Body of pancreas (tissue), 4 donors: ENCODE measurements around the gene JCAD. TPM values are rescaled to one million over a fixed set of nuclear protein-coding genes. Genes with fewer than 3 reads are reported as not detected.

ENCODE experiments used
- ATAC-seq: fragments of 150-250 bp; one replicate; pipeline ENCODE4 v1.9.1; 2016
- DNase-seq, 4 donors: peaks; one replicate each; pipeline ENCODE4 v3.0.0-alpha.2; 2019
- H3K27ac ChIP-seq, 4 donors: fragments of 200-600 bp; sonication (generic); 1 replicate in 3 of 4; 2 replicates in 1 of 4; pipeline versions ENCODE4 v1.5.1 to v1.6.1; 2016 to 2019; ENCODE audit warnings: mild to moderate bottlenecking in 1 of 4, mixed read lengths in 1 of 4, moderate library complexity in 1 of 4
- H3K27me3 ChIP-seq, 2 donors: fragments of 200-600 bp; sonication (generic); one replicate each; pipeline ENCODE4 v1.6.0; 2016; ENCODE audit warnings: mild to moderate bottlenecking in 1 of 2
- H3K36me3 ChIP-seq, 2 donors: fragments of 200-600 bp; sonication (generic); replicated peaks in 1 of 2; 2 replicates each; pipeline ENCODE4 v1.5.1; 2016; ENCODE audit warnings: low read depth in 2 of 2; ENCODE audit not compliant: insufficient read depth in 1 of 2
- H3K4me1 ChIP-seq: fragments of 200-600 bp; sonication (generic); one replicate; pipeline ENCODE4 v1.6.0; 2016
- H3K4me3 ChIP-seq, 2 donors: fragments of 200-600 bp; sonication (generic); 1 replicate in 1 of 2; 2 replicates in 1 of 2; pipeline ENCODE4 v1.5.1; 2016 to 2019
- H3K9me3 ChIP-seq, 3 donors: fragments of 200-600 bp; sonication (generic); 1 replicate in 2 of 3; 2 replicates in 1 of 3; pipeline ENCODE4 v1.5.1; 2016
- CTCF ChIP-seq, 7 experiments: fragments of 450-650 bp in 4 of 7; fragments of 200-600 bp in 3 of 7; sonication (generic) in 3 of 7; IDR thresholded peaks; one replicate each; pipeline ENCODE4 v1.5.1; 2016 to 2019; ENCODE audit warnings: antibody characterized with exemption in 7 of 7
- POLR2A ChIP-seq, 3 donors: fragments of 450-650 bp; IDR thresholded peaks; one replicate each; pipeline ENCODE4 v1.6.1; 2016; ENCODE audit warnings: antibody characterized with exemption in 3 of 3, mild to moderate bottlenecking in 2 of 3
- WGBS, 2 donors: methylation state at CpG; one replicate each; pipeline ENCODE4 v1.1.5; 2017; 5-methylcytosine and 5-hydroxymethylcytosine counted together
- intact Hi-C: fragments of 100-400 bp; cut with DNase I; formaldehyde crosslinking; loops from one replicate; pipeline ENCODE4 v1.15.1; 2023
- total RNA-seq, 2 donors: library from RNA; depleted of rRNA; stranded (reverse); fragments of >200 nt; gene quantifications; one replicate each; pipeline ENCODE4 v1.1.0, GENCODE V29; 2016

JCAD gene
- total RNA-seq, 2 donors from 2014 or later: 15.3 to 22.4 TPM

DNA sequence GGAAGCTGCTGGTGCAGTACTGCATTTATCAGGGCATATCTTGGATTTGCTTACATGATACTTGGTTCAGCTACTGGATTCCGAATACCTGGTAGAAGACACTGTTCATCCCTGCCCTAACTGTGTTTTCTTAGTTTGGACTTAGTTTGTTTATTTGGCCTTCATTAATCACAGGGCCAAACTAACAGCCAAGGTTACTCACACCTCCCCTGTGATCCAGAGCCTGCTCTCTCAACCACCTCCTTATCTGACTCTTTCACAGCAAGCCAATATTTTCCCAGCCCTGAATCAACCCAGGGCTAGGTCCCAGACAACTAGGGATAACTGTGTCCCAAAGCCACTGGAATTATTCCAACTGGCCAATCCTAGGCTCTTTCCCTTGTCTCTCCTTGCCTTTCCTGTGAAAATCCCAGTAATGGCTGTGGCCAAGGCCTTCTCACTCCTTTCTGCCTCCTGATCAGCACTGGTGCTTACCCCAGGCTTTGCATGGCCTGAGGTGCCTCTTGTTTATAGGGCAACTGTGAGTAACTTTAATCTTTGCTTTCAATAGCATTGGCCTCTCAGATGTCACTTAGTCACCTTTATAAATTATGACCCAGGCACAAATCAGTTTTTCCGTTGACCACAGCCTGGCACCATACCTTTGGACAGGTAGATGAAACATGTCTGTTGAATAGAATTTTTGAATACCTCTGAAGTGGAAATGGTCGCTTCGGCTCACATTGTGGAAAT is 9.3 kb upstream of the JCAD start:
- Histone ChIP-seq H3K27ac (peak overlapping the region in 3 of 4 donors; percentile 30 to 78 (median 74)), H3K27me3 (no peaks in the 10 kb centered on the region), H3K9me3 (no peaks in the 10 kb centered on the region), H3K36me3 (no peaks in the 10 kb centered on the region), H3K4me3 (no peak overlapping the region), H3K4me1 (peaks cover 21% of the 10 kb centered on the region)
- ATAC-seq: peak; percentile 68
- intact Hi-C loops: no loop called here
- no peak for TF ChIP-seq CTCF (IDR thresholded peaks at IDR 0.05)
- TF ChIP-seq POLR2A (IDR thresholded peaks at IDR 0.05): no peak
- whole genome bisulfite sequencing, 2 donors: 39 to 48% methylated on average over 4 of the region's 4 CpGs
- peak in 3 of 4 donors; percentile 18 to 31 (median 25) for DNase-seq

DNA sequence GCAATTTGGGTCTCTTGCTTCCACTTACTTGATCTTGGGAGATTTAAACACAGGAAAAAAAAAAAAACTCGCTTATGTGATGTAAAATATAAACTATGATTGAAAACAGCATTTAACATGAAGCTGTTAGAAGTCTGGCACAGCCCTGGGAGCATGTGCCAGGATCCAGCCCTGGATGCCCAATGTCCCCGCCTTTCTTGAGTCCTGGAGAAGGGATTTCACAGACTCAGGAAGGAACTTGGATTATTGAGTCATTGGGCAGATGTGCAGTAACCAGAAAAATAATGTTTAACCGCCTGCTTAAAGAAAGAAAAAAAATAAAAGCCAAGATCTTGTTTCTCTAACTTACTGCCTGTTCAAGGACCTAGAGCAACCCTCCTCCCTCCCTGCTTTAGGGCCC is 3.7 kb upstream of the JCAD start:
- DNase-seq (no peak), ATAC-seq (no peak)
- WGBS, 2 donors: 72 to 73% methylated on average over 3 of the region's 3 CpGs
- peaks cover 19% of the 10 kb centered on the region for H3K4me1 ChIP-seq
- no peaks in the 10 kb centered on the region for H3K36me3 ChIP-seq
- no peak overlapping the region for H3K4me3 ChIP-seq
- TF ChIP-seq CTCF (IDR thresholded peaks at IDR 0.05) (no peak), POLR2A (IDR thresholded peaks at IDR 0.05) (no peak)
- intact Hi-C loops: no loop called here
- H3K27me3 ChIP-seq: no peaks in the 10 kb centered on the region
- H3K27ac ChIP-seq: no peak overlapping the region
- H3K9me3 ChIP-seq: no peaks in the 10 kb centered on the region

GRCh38 chr10:30062582-30062981 is 3.2 kb upstream of the JCAD start:
- DNase-seq (no peak), ATAC-seq (no peak)
- intact Hi-C loops: no loop called here
- TF ChIP-seq CTCF (IDR thresholded peaks at IDR 0.05) (no peak), POLR2A (IDR thresholded peaks at IDR 0.05) (no peak)
- H3K27ac ChIP-seq: peak overlapping the region in 1 of 4 donors; percentile 2
- H3K4me3 ChIP-seq: no peak overlapping the region
- 82 to 88% methylated on average over 8 of the region's 8 CpGs for WGBS, 2 donors
- H3K9me3 ChIP-seq: no peaks in the 10 kb centered on the region
- H3K4me1 ChIP-seq: peaks cover 14% of the 10 kb centered on the region
- no peaks in the 10 kb centered on the region for H3K27me3 ChIP-seq
- no peaks in the 10 kb centered on the region for H3K36me3 ChIP-seq

DNA sequence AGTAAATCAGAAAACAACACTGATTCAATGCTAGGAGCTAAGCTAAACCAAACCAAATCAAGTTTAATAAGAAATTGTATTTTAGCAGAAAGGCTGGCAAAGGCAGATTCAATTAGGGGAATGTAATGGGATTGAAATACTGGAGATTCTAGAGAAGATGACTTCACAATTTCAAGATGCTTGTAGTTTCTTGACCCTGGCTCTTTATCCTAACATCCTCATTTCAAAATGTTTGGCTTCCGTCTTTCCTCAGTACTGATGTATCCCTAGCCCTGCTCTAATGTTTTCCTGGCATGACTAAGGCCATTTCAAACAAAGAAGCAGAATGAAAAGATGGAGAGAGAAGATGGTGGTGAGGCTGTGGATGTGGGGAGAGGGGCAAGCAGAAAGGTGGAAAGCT is 2.7 kb upstream of the JCAD start:
- ATAC-seq (no peak), DNase-seq (no peak)
- Histone ChIP-seq H3K36me3 (no peaks in the 10 kb centered on the region), H3K27ac (peak overlapping the region in 1 of 4 donors; percentile 2), H3K9me3 (no peaks in the 10 kb centered on the region), H3K4me3 (no peak overlapping the region), H3K27me3 (no peaks in the 10 kb centered on the region), H3K4me1 (peaks cover 14% of the 10 kb centered on the region)
- no peak for TF ChIP-seq POLR2A (IDR thresholded peaks at IDR 0.05)
- TF ChIP-seq CTCF (IDR thresholded peaks at IDR 0.05): no peak
- intact Hi-C loops: no loop called here
- WGBS, 2 donors: 59 to 83% methylated on average over 1 of the region's 1 CpG
